T-helper 17 cell (primary cell): ENCODE results near the gene GRID2. TPM values are rescaled to one million over a fixed set of nuclear protein-coding genes. Genes with fewer than 3 reads are reported as not detected.

Experiments
- ATAC-seq: fragments of 150-1000 bp; cut with Tn5 transposase; 2 replicates; pipeline ENCODE4 v1.10.0; 2021; ENCODE audit warnings: mild to moderate bottlenecking, moderate library complexity
- DNase-seq, 3 donors: peaks; one replicate each; pipeline versions ENCODE4 v3.0.0 to v3.0.0-alpha.2; 2020 to 2021
- H3K9me3 ChIP-seq: one replicate; pipeline ENCODE4 v1.7.0; 2013; ENCODE audit warnings: low read length, mild to moderate bottlenecking; ENCODE audit not compliant: control insufficient read depth, poor library complexity, severe bottlenecking
- H3K27ac Mint-ChIP-seq: one replicate; pipeline ENCODE4 v1.8.0; 2022; ENCODE audit warnings: mild to moderate bottlenecking, moderate library complexity, mixed read lengths
- H3K27me3 Mint-ChIP-seq: one replicate; pipeline ENCODE4 v1.8.0; 2022; ENCODE audit warnings: mixed read lengths
- H3K36me3 Mint-ChIP-seq: one replicate; pipeline ENCODE4 v1.8.0; 2022; ENCODE audit warnings: low read depth, mixed read lengths
- H3K4me1 Mint-ChIP-seq: one replicate; pipeline ENCODE4 v1.8.0; 2022; ENCODE audit warnings: mild to moderate bottlenecking, mixed read lengths
- H3K4me3 Mint-ChIP-seq: one replicate; pipeline ENCODE4 v1.8.0; 2022; ENCODE audit warnings: mild to moderate bottlenecking, moderate library complexity, mixed read lengths
- total RNA-seq, 4 donors: library from RNA in 2 of 4; stranded (reverse) in 2 of 4; gene quantifications; one replicate each; pipeline ENCODE4 v1.2.3 and lab custom pipeline; 2022 to 2026

Gene GRID2
- total RNA-seq, 2 donors from 2014 or later = not detected

DNA sequence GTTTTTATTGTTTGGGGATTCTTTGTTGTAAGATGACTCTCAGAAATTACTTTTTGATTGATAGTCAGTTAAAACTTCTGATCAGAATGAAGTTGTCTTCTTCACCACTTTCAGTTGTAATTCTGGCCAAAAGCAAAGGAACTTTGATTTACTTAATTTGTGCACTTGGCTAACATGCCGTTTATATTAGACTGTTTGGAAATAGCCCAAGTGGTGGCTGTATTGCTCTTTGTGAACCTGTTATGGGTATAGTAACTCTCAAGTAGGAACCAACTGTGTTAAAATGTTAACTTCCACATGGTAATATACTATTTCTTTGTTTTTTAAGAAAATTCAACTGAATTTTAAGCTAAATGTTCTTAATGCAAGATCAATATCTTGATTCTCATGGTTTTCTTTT, 581.9 kb downstream of the GRID2 start:
- H3K9me3 ChIP-seq = no peaks in the 10 kb centered on the region
- ATAC-seq (no peak), DNase-seq (no peak)
- Mint-ChIP-seq H3K36me3 (no peaks in the 10 kb centered on the region), H3K27me3 (no peaks in the 10 kb centered on the region), H3K4me1 (no peaks in the 10 kb centered on the region), H3K27ac (no peak overlapping the region), H3K4me3 (no peak overlapping the region)

DNA sequence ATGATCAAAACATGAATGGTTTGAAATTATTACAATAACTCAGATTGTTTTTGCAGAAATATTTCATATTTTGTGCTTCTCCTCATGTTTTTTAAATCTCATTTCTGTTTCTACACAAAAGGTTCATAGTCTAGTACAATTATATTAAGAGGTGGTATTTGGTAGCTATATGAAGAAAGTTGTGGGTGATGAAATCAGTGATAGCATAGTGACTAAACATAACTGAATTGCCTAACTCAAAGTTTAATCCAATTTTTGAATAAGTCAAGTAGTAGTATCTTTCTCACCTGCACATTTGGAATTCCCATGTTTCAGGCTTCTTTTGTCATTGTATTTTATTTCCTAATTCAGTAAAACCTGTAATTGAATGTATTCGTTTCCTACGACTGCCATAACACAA, 648.7 kb downstream of the GRID2 start:
- Mint-ChIP-seq H3K27me3 (no peaks in the 10 kb centered on the region), H3K36me3 (no peaks in the 10 kb centered on the region), H3K4me3 (no peak overlapping the region), H3K27ac (no peak overlapping the region), H3K4me1 (no peaks in the 10 kb centered on the region)
- H3K9me3 ChIP-seq = no peaks in the 10 kb centered on the region
- no peak for DNase-seq
- no peak for ATAC-seq

DNA sequence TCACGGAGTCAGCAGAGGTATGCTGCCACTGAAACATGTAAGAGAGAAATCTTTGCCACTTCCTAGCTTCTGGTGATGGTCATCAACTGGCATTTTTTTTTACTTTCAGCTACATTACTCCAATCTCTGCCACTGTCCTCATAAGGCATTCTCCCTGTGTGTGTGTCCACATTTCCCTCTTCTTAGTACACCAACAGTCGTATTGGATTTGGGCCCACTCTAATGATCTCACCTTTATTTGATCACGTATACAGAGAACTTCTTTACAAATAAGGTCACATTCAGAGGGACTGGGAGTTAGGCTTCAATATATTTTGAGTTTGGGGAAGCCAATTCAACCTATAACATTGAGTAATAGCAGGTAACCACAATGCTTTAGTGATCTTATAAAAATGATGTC, 649.1 kb downstream of the GRID2 start:
- no peaks in the 10 kb centered on the region for H3K36me3 Mint-ChIP-seq
- no peak overlapping the region for H3K27ac Mint-ChIP-seq
- no peaks in the 10 kb centered on the region for H3K4me1 Mint-ChIP-seq
- no peak for DNase-seq
- ATAC-seq = no peak
- no peaks in the 10 kb centered on the region for H3K27me3 Mint-ChIP-seq
- H3K4me3 Mint-ChIP-seq = no peak overlapping the region
- no peaks in the 10 kb centered on the region for H3K9me3 ChIP-seq

DNA sequence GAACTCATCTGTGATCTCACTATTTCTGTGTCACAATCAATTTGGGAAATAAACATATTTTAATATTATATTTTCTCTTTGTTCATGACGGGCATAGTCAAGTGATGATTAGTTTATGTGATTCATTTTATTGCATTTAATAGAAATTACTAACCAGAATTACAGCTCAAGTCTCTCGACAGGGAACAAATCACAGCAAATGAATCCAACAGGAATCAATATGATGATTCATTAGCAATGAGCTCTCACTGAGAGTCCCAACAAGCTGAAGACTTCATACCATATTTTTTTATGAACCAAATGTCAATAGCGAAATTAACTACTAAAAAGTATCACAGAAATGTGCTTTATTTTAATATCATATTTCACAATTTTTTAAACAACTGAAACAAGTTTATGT, 649.7 kb downstream of the GRID2 start:
- Mint-ChIP-seq H3K27ac (no peak overlapping the region), H3K4me1 (no peaks in the 10 kb centered on the region), H3K27me3 (no peaks in the 10 kb centered on the region), H3K4me3 (no peak overlapping the region), H3K36me3 (no peaks in the 10 kb centered on the region)
- H3K9me3 ChIP-seq = no peaks in the 10 kb centered on the region
- DNase-seq = no peak
- ATAC-seq = no peak

DNA sequence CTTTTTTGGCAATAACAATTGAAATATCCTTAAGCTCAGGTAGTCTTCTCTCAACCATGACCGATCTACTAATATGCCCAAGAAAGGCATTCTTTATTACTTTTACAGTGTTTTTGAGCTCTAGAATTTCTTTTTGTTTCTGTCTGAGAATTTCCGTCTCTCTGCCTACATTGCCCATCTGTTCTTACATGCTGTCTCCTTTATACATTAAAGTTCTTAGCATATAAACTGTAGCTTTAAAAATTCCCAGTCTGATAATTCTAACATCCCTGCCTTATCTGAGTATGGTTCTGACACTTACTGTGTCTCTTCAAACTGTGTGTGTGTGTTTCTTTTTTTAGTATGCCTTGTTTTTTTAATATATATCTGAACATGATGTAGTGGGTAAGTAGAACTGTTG, 658.1 kb downstream of the GRID2 start:
- H3K27me3 Mint-ChIP-seq = no peaks in the 10 kb centered on the region
- no peak for DNase-seq
- ATAC-seq = no peak
- H3K9me3 ChIP-seq = peaks cover 2% of the 10 kb centered on the region
- no peak overlapping the region for H3K4me3 Mint-ChIP-seq
- H3K4me1 Mint-ChIP-seq = no peaks in the 10 kb centered on the region
- H3K36me3 Mint-ChIP-seq = no peaks in the 10 kb centered on the region
- no peak overlapping the region for H3K27ac Mint-ChIP-seq

DNA sequence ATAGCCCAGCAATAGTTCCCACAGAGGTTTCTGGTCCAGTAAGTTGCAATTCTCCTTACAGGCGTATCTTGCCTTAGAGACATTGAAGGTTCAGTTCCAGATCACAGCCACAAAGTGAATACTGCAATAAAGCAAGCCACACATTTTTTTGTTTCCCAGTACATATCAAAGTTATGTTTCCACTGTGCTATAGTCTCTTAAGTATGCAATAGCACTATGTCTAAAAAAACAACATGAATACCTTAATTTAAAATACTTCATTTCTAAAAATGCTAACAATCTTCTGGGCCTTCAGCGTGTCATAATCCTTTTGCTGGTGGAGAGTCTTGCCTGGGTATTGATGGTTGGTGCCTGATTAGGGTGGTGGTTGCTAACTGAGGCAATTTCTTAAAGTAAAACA, 659.1 kb downstream of the GRID2 start:
- Mint-ChIP-seq H3K4me1 (no peaks in the 10 kb centered on the region), H3K27me3 (no peaks in the 10 kb centered on the region), H3K36me3 (no peaks in the 10 kb centered on the region), H3K4me3 (no peak overlapping the region), H3K27ac (no peak overlapping the region)
- ATAC-seq (no peak), DNase-seq (no peak)
- peaks cover 2% of the 10 kb centered on the region for H3K9me3 ChIP-seq

DNA sequence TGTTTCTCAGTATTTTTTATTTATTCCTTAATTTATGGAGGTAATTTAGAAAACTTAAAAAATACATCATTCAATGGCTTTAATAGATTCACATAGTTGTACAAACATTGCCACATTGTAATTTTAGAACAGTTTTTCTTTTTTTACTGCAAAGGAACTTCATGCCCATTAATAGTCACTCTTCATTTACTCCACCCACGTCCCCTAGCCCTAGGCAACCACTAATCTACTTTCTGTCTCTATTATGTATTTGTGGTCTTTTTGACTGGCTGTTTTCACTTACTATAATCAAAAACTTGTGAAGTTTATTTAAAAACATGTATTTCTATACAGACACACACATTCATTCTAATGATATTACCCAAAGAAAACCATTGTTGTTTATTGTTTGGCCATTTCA, 664.8 kb downstream of the GRID2 start:
- DNase-seq (no peak), ATAC-seq (no peak)
- H3K4me3 Mint-ChIP-seq = no peak overlapping the region
- no peaks in the 10 kb centered on the region for H3K36me3 Mint-ChIP-seq
- H3K27me3 Mint-ChIP-seq = no peaks in the 10 kb centered on the region
- no peaks in the 10 kb centered on the region for H3K4me1 Mint-ChIP-seq
- H3K9me3 ChIP-seq = no peaks in the 10 kb centered on the region
- no peak overlapping the region for H3K27ac Mint-ChIP-seq

DNA sequence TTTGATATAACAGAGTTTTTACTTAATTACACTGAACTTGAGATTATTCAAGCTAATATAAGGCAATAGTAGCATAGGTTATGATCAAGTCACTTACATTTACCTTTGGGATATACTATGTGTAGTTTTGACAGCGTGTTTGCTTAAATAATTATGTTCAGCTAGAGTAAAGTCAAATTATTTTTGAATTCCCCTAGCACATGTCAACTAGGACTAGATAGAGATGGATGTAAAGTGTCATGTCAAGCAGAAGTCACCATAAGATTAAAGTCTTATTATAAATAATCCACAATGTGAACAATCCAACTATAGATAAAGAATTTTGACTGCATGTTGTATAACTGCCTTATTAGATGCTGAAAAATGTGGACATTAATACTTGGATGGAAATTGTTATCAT, 665.2 kb downstream of the GRID2 start:
- DNase-seq = no peak
- Mint-ChIP-seq H3K4me3 (no peak overlapping the region), H3K4me1 (no peaks in the 10 kb centered on the region), H3K27ac (no peak overlapping the region), H3K36me3 (no peaks in the 10 kb centered on the region), H3K27me3 (no peaks in the 10 kb centered on the region)
- ATAC-seq = no peak
- H3K9me3 ChIP-seq = no peaks in the 10 kb centered on the region

DNA sequence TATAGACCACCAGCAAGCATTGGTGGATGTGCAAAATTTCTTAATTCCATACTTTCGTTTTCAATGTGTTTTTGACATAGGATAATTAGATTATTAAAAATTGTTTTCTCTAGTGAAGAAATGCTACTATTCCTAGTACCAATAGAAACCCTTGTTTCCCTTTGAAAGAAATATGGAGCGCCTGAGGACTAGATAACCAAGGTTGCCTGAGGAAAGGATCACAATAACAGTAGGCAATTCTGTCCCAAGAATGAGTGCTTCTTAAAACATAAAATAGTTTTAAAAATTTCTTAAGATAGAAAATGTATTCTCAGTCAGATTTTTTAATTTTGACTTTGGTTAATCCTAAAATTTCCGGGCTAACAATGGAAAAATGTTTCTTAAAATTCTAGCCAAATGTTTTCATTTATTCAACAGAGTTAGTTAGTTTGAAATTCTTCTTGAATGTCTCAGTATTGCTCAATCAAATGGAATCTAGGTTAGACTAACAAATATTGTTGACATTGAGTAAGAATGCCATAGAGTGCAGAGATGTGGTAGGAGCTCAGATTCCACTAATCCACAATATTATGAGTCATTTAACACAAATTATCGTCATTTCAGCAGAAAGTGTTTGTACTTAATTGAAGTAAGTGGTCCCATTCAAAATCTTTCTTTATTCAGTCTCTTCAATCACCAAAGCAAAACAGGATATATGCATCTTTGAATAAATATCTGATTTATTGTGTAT, 666.0 kb downstream of the GRID2 start:
- no peak overlapping the region for H3K4me3 Mint-ChIP-seq
- no peaks in the 10 kb centered on the region for H3K36me3 Mint-ChIP-seq
- ATAC-seq = no peak
- H3K9me3 ChIP-seq = no peaks in the 10 kb centered on the region
- no peaks in the 10 kb centered on the region for H3K4me1 Mint-ChIP-seq
- H3K27ac Mint-ChIP-seq = no peak overlapping the region
- no peak for DNase-seq
- H3K27me3 Mint-ChIP-seq = no peaks in the 10 kb centered on the region

DNA sequence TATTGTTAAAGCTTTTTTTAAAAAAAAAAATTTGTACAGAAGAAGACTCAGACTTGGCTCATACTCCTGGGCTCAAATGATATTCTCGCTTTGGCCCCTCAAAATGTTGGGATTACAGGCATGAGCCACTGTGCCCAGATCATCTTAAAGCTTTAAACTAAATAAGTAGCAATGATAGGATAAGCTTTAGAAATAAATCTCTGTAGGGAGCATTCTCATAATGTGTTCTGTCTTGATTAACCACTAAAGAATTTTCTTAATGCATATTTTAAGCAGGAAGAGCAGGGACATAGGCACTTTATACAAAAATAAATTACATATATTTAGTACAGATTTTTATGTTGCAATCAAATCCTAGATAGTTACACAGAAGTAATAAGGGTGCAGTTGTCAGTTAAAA, 667.2 kb downstream of the GRID2 start:
- H3K4me3 Mint-ChIP-seq = no peak overlapping the region
- H3K36me3 Mint-ChIP-seq = no peaks in the 10 kb centered on the region
- H3K9me3 ChIP-seq = no peaks in the 10 kb centered on the region
- no peaks in the 10 kb centered on the region for H3K4me1 Mint-ChIP-seq
- DNase-seq (no peak), ATAC-seq (no peak)
- no peak overlapping the region for H3K27ac Mint-ChIP-seq
- no peaks in the 10 kb centered on the region for H3K27me3 Mint-ChIP-seq

DNA sequence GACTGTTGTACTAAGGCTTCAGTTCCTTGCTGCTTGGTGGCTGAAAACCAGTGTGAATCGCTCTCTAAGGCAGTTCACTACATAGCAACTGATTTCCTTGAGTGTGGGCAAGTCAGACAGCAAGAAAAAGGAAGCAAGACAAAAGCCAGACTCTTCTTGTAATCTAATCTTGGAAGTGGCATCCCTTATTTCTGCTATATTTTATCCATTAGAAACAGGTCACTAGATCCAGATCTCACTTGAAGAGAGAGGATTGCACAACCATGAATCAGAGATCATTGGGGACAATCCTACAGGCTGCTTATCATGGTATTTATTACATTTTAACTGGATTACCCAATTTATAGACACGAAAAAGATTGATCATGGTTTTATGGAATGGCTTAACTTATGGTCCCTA, 684.5 kb downstream of the GRID2 start:
- Mint-ChIP-seq H3K27ac (no peak overlapping the region), H3K36me3 (no peaks in the 10 kb centered on the region), H3K4me3 (no peak overlapping the region), H3K27me3 (no peaks in the 10 kb centered on the region), H3K4me1 (no peaks in the 10 kb centered on the region)
- ATAC-seq (no peak), DNase-seq (no peak)
- H3K9me3 ChIP-seq = no peaks in the 10 kb centered on the region

DNA sequence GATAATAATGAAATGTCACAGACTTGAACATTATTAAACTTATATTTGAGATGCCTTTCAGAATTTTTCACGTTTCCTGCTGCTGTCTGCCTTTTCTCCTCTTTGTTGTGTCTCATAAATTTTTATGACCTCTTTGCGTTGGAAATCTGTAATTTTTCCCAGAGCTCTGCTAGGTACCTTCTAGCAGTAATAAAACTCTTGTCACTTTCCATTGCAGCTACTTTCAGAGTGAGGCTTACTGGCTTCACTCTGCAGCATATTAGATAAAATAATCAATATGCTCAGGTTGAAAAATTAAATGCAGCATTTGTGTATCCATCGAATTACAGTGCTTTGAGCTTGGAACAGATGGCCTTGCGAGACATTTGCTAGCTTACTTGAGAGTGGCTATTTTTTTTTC, 689.0 kb downstream of the GRID2 start:
- Mint-ChIP-seq H3K36me3 (no peaks in the 10 kb centered on the region), H3K4me1 (no peaks in the 10 kb centered on the region), H3K27me3 (no peaks in the 10 kb centered on the region), H3K4me3 (no peak overlapping the region), H3K27ac (no peak overlapping the region)
- DNase-seq = no peak
- no peak for ATAC-seq
- no peaks in the 10 kb centered on the region for H3K9me3 ChIP-seq

DNA sequence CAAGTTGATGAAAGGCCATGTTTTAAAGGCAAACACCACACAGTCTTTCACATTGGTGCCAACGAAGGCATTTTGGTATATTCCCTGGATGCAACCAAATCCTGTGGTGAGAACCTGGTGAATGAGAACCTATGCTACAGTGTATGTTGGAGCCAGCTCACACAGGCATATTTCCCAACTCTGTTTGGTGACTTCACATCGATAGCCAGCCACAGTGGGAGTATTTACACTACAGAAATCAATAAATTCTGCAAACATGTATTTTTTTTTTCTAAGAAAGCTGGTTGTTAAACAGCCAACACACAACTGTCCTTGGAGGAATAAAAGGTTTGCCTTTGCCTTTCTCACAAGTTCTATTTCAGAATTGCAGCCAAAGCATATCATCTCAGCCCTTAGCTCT, 691.0 kb downstream of the GRID2 start:
- no peaks in the 10 kb centered on the region for H3K4me1 Mint-ChIP-seq
- no peak overlapping the region for H3K4me3 Mint-ChIP-seq
- ATAC-seq = no peak
- H3K27me3 Mint-ChIP-seq = no peaks in the 10 kb centered on the region
- H3K36me3 Mint-ChIP-seq = no peaks in the 10 kb centered on the region
- no peak overlapping the region for H3K27ac Mint-ChIP-seq
- no peak for DNase-seq
- no peaks in the 10 kb centered on the region for H3K9me3 ChIP-seq

DNA sequence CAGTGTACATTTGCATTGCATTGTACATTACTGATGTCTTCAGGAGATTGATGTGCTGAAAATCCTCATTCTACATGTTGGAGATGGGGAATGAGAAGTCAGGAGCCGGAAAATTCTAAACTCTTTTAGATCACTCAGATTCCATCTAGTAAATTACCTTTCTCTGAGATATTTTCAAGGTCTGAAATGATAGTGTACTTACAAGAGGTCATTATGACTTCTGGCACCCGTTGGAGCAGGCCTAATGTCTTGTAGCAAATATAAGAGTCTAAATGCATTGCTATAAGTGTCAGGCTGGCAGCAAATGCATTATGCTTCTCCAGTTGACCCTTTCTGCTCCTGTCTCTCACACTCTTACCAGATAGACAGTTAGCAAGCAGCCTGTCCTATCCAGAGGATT, 692.8 kb downstream of the GRID2 start:
- Mint-ChIP-seq H3K27ac (no peak overlapping the region), H3K4me3 (no peak overlapping the region), H3K36me3 (no peaks in the 10 kb centered on the region), H3K4me1 (no peaks in the 10 kb centered on the region), H3K27me3 (no peaks in the 10 kb centered on the region)
- DNase-seq (no peak), ATAC-seq (no peak)
- no peaks in the 10 kb centered on the region for H3K9me3 ChIP-seq
